ENCODE results near the gene CPN1.

CPN1 gene

GRCh38 chr10:100101192-100102076 is 19.8 kb upstream of the CPN1 start:
- TF ChIP-seq CTCF (IDR thresholded peaks at IDR 0.05): no peak

- peak; percentile 26; the same call in 1 of the 2 replicates for TF ChIP-seq CTCF (IDR thresholded peaks at IDR 0.05)
Measured at GRCh38 chr10:100100651-100101184, 19.0 kb upstream of the CPN1 start.

- TF ChIP-seq CTCF (IDR thresholded peaks at IDR 0.05): no peak
Measured at GRCh38 chr10:100089241-100089640, 7.6 kb upstream of the CPN1 start.

GRCh38 chr10:100085596-100085995 is 3.9 kb upstream of the CPN1 start:
- TF ChIP-seq CTCF (IDR thresholded peaks at IDR 0.05): no peak

GRCh38 chr10:100083623-100084022 is 2.0 kb upstream of the CPN1 start:
- TF ChIP-seq CTCF (IDR thresholded peaks at IDR 0.05): no peak

- TF ChIP-seq CTCF (IDR thresholded peaks at IDR 0.05): no peak
Measured at GRCh38 chr10:100076750-100077149, 4.9 kb downstream of the CPN1 start.

GRCh38 chr10:100075426-100076220 is 6.0 kb downstream of the CPN1 start:
- no peak for TF ChIP-seq CTCF (IDR thresholded peaks at IDR 0.05)

Measured in LNCAP (cell line).